DMS 273 (cell line): ENCODE results near the gene STX8.

Source experiments
- DNase-seq: peaks from one replicate; lab custom pipeline; 2025; ENCODE audit not compliant: unreplicated experiment; lab: John Stamatoyannopoulos, UW

STX8 gene

GRCh38 chr17:9242983-9243382 lies 332.6 kb downstream of the STX8 start:
- DNase-seq = no peak

GRCh38 chr17:9242497-9242881 lies 333.1 kb downstream of the STX8 start:
- DNase-seq = no peak

- no peak for DNase-seq
Measured at GRCh38 chr17:9241774-9242496, 333.7 kb downstream of the STX8 start.

GRCh38 chr17:9241371-9241712 lies 334.3 kb downstream of the STX8 start:
- no peak for DNase-seq

- DNase-seq = no peak
Measured at GRCh38 chr17:9240659-9241370, 334.8 kb downstream of the STX8 start.

- DNase-seq = no peak
Measured at GRCh38 chr17:9239793-9240658, 335.6 kb downstream of the STX8 start.

- no peak for DNase-seq
Measured at GRCh38 chr17:9239246-9239792, 336.3 kb downstream of the STX8 start.

- DNase-seq = no peak
Measured at GRCh38 chr17:9238340-9239245, 337.0 kb downstream of the STX8 start.

GRCh38 chr17:9237661-9238301 lies 337.8 kb downstream of the STX8 start:
- DNase-seq = no peak

GRCh38 chr17:9237053-9237410 lies 338.6 kb downstream of the STX8 start:
- no peak for DNase-seq

- no peak for DNase-seq
Measured at GRCh38 chr17:9236286-9237052, 339.2 kb downstream of the STX8 start.

GRCh38 chr17:9235346-9235745 lies 340.3 kb downstream of the STX8 start:
- DNase-seq = no peak

- no peak for DNase-seq
Measured at GRCh38 chr17:9234389-9234945, 341.2 kb downstream of the STX8 start.

- DNase-seq = no peak
Measured at GRCh38 chr17:9233761-9234160, 341.9 kb downstream of the STX8 start.

- no peak for DNase-seq
Measured at GRCh38 chr17:9233271-9233599, 342.4 kb downstream of the STX8 start.

GRCh38 chr17:9232591-9233270 lies 342.9 kb downstream of the STX8 start:
- no peak for DNase-seq

- DNase-seq = no peak
Measured at GRCh38 chr17:9232155-9232475, 343.5 kb downstream of the STX8 start.

GRCh38 chr17:9231449-9232154 lies 344.0 kb downstream of the STX8 start:
- DNase-seq = no peak
